CD4-positive, alpha-beta T cell (primary cell): Measurements from ENCODE around the gene CCDC83. TPM values are rescaled to one million over a fixed set of nuclear protein-coding genes. Genes with fewer than 3 reads are reported as not detected.

Experiments used
- ATAC-seq: fragments of 200-7000 bp; cut with Tn5 transposase; one replicate; pipeline ENCODE4 v1.10.0; 2022; ENCODE audit warnings: mild to moderate bottlenecking; ENCODE audit not compliant: poor library complexity
- CTCF ChIA-PET: fragments of 350-600 bp; sonication (Branson Sonifier 250); formaldehyde crosslinking; loops from one replicate; lab custom pipeline; 2021; ENCODE audit warnings: antibody characterized with exemption, inconsistent platforms; lab: Charles Lee
- POLR2A ChIA-PET: fragments of 350-600 bp; sonication (Branson Sonifier 250); formaldehyde crosslinking; loops from one replicate; lab custom pipeline; 2021; ENCODE audit warnings: antibody characterized with exemption, inconsistent platforms; lab: Charles Lee
- DNase-seq, 14 experiments: peaks; one replicate each; pipeline ENCODE4 v3.0.0-alpha.2; 2013 to 2020; ENCODE audit warnings: mixed read lengths in 2 of 14
- H3K27ac ChIP-seq, 2 donors: one replicate each; pipeline versions ENCODE4 v1.5.1 to v1.7.0; 2013; ENCODE audit warnings: low read length in 2 of 2, low read depth in 1 of 2, mild to moderate bottlenecking in 1 of 2
- H3K27me3 ChIP-seq, 2 experiments: 1 replicate in 1 of 2; 2 replicates in 1 of 2; pipeline versions ENCODE4 v1.6.1 to v1.7.0; 2013; ENCODE audit warnings: low read length in 2 of 2, control low read depth in 1 of 2, mild to moderate bottlenecking in 1 of 2, moderate library complexity in 1 of 2; ENCODE audit not compliant: insufficient read depth in 2 of 2, control insufficient read depth in 1 of 2
- H3K36me3 ChIP-seq: one replicate; pipeline ENCODE4 v1.6.1; 2013; ENCODE audit warnings: low read length, control low read depth; ENCODE audit not compliant: insufficient read depth
- H3K4me1 ChIP-seq: one replicate; pipeline ENCODE4 v1.6.1; 2013; ENCODE audit warnings: low read length, control low read depth; ENCODE audit not compliant: insufficient read depth
- H3K4me3 ChIP-seq: one replicate; pipeline ENCODE4 v1.5.1; 2013; ENCODE audit warnings: mild to moderate bottlenecking, low read length, moderate library complexity
- H3K9me3 ChIP-seq, 2 experiments: 1 replicate in 1 of 2; 2 replicates in 1 of 2; pipeline versions ENCODE4 v1.6.1 to v1.7.0; 2013; ENCODE audit warnings: low read length in 2 of 2, mild to moderate bottlenecking in 2 of 2, control low read depth in 1 of 2, moderate library complexity in 1 of 2; ENCODE audit not compliant: control insufficient read depth in 1 of 2, insufficient read depth in 1 of 2
- H3K27ac Mint-ChIP-seq: one replicate; pipeline ENCODE4 v1.8.0; 2020; ENCODE audit warnings: mixed read lengths
- H3K27me3 Mint-ChIP-seq: one replicate; pipeline ENCODE4 v1.8.0; 2021; ENCODE audit warnings: mixed read lengths
- H3K36me3 Mint-ChIP-seq: one replicate; pipeline ENCODE4 v1.8.0; 2021; ENCODE audit warnings: low read depth, mixed read lengths
- H3K4me1 Mint-ChIP-seq: one replicate; pipeline ENCODE4 v1.8.0; 2021; ENCODE audit warnings: low read depth, mixed read lengths
- H3K4me3 Mint-ChIP-seq: one replicate; pipeline ENCODE4 v1.8.0; 2020; ENCODE audit warnings: mild to moderate bottlenecking, mixed read lengths
- H3K9me3 Mint-ChIP-seq: one replicate; pipeline ENCODE4 v1.8.0; 2020; ENCODE audit warnings: mixed read lengths
- intact Hi-C, 2 experiments: fragments of 100-400 bp; cut with DNase I in 1 of 2; cut with micrococcal nuclease in 1 of 2; formaldehyde crosslinking; loops; one replicate each; pipeline versions ENCODE4 v1.15.1 to v1.9.0; 2023 to 2025; cut with DNase I, micrococcal nuclease
- total RNA-seq, 174 experiments: library from RNA in 2 of 174; stranded (reverse) in 2 of 174; gene quantifications; one replicate each; pipeline ENCODE4 v1.2.3 and lab custom pipeline; 2021 to 2026
- TF ChIP-seq, protein P1 (sequence below): fragments of 200-600 bp; IDR thresholded peaks from one replicate; pipeline ENCODE4 v1.8.0; 2022; ENCODE audit warnings: antibody characterized with exemption, mild to moderate bottlenecking

The CCDC83 gene
- total RNA-seq, 2 experiments from 2014 or later = not detected

DNA sequence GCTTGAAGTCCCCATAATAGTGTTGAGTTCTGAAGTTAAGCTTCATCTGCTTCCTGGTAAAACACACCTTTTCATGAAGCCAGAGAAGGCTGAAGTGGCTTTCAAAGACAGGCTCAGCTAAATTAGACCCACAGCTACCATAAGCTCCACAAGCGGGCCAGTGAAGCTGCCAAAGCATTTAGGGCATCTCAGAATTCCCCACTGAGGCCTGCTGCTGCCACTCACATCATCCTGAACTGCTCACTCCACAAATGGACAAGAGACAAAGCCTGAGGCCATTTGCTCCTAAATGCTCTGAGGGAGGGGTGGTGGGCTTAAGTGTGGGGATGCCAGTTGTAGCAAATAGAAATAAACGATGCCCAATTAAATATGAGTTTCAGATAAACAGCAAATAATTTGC, 14.6 kb downstream of the CCDC83 start:
- no peak for DNase-seq
- no peaks in the 10 kb centered on the region for H3K9me3 ChIP-seq
- Mint-ChIP-seq H3K9me3 (no peaks in the 10 kb centered on the region), H3K27ac (no peak overlapping the region), H3K4me1 (no peaks in the 10 kb centered on the region), H3K27me3 (no peaks in the 10 kb centered on the region), H3K4me3 (no peak overlapping the region), H3K36me3 (no peaks in the 10 kb centered on the region)
- H3K4me1 ChIP-seq = no peaks in the 10 kb centered on the region
- no peak overlapping the region for H3K4me3 ChIP-seq
- H3K36me3 ChIP-seq = no peaks in the 10 kb centered on the region
- H3K27me3 ChIP-seq = no peaks in the 10 kb centered on the region
- no peak for ATAC-seq
- POLR2A ChIA-PET = no interaction called here
- intact Hi-C loops = no loop called here
- TF ChIP-seq, protein P1, sequence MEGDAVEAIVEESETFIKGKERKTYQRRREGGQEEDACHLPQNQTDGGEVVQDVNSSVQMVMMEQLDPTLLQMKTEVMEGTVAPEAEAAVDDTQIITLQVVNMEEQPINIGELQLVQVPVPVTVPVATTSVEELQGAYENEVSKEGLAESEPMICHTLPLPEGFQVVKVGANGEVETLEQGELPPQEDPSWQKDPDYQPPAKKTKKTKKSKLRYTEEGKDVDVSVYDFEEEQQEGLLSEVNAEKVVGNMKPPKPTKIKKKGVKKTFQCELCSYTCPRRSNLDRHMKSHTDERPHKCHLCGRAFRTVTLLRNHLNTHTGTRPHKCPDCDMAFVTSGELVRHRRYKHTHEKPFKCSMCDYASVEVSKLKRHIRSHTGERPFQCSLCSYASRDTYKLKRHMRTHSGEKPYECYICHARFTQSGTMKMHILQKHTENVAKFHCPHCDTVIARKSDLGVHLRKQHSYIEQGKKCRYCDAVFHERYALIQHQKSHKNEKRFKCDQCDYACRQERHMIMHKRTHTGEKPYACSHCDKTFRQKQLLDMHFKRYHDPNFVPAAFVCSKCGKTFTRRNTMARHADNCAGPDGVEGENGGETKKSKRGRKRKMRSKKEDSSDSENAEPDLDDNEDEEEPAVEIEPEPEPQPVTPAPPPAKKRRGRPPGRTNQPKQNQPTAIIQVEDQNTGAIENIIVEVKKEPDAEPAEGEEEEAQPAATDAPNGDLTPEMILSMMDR = no peak
- H3K27ac ChIP-seq = no peak overlapping the region
- CTCF ChIA-PET = no interaction called here

- TF ChIP-seq, protein P1 = no peak
- H3K9me3 ChIP-seq = no peaks in the 10 kb centered on the region
- Mint-ChIP-seq H3K36me3 (no peaks in the 10 kb centered on the region), H3K9me3 (no peaks in the 10 kb centered on the region), H3K27me3 (no peaks in the 10 kb centered on the region), H3K27ac (no peak overlapping the region), H3K4me3 (no peak overlapping the region), H3K4me1 (no peaks in the 10 kb centered on the region)
- POLR2A ChIA-PET = no interaction called here
- no peaks in the 10 kb centered on the region for H3K36me3 ChIP-seq
- no peak overlapping the region for H3K27ac ChIP-seq
- H3K4me3 ChIP-seq = no peak overlapping the region
- CTCF ChIA-PET = no interaction called here
- intact Hi-C loops = no loop called here
- H3K4me1 ChIP-seq = no peaks in the 10 kb centered on the region
- ATAC-seq = no peak
- DNase-seq = no peak
- H3K27me3 ChIP-seq = no peaks in the 10 kb centered on the region
Measured at GRCh38 chr11:85874265-85874664, 19.1 kb downstream of the CCDC83 start.

DNA sequence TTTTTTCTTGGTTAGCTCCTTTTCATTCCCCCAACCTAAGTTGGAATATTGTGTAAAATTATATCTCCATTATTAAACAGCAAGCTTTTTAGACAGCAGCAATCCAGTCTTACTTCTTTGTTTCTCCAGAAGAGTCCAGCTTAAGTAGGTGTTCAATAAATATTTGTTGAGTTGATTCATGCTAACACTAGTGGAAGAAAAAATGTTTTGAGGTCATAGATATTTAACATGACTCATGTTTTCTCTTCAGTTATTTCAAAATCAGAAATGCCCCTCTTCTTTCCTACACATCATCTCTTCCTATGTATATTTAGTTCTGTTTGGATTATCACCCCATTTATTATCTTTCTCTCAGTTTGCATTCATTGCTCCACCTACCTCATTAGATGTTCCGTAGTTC, 20.3 kb downstream of the CCDC83 start:
- Histone ChIP-seq H3K9me3 (no peaks in the 10 kb centered on the region), H3K4me1 (no peaks in the 10 kb centered on the region), H3K27me3 (no peaks in the 10 kb centered on the region), H3K36me3 (no peaks in the 10 kb centered on the region), H3K27ac (no peak overlapping the region), H3K4me3 (no peak overlapping the region)
- H3K4me1 Mint-ChIP-seq = no peaks in the 10 kb centered on the region
- DNase-seq = no peak
- no peaks in the 10 kb centered on the region for H3K27me3 Mint-ChIP-seq
- POLR2A ChIA-PET = no interaction called here
- no peak for ATAC-seq
- intact Hi-C loops = no loop called here
- H3K4me3 Mint-ChIP-seq = no peak overlapping the region
- H3K36me3 Mint-ChIP-seq = no peaks in the 10 kb centered on the region
- H3K27ac Mint-ChIP-seq = no peak overlapping the region
- TF ChIP-seq, protein P1 = no peak
- CTCF ChIA-PET = no interaction called here
- no peaks in the 10 kb centered on the region for H3K9me3 Mint-ChIP-seq
